Mesendoderm (in vitro differentiated cells): Measurements from ENCODE around the gene TSEN2.

Experiments used
- DNase-seq: peaks from one replicate; pipeline ENCODE4 v3.0.0; 2013
- H2AK5ac ChIP-seq: 2 replicates; pipeline ENCODE4 v1.6.1; 2013; ENCODE audit warnings: low read length, inconsistent platforms
- H2BK120ac ChIP-seq: 2 replicates; pipeline ENCODE4 v1.6.1; 2013; ENCODE audit warnings: low read depth, mild to moderate bottlenecking, low read length, moderate library complexity, mixed read lengths
- H2BK15ac ChIP-seq: replicated peaks from 2 replicates; pipeline ENCODE4 v1.6.1; 2013; ENCODE audit warnings: low read depth, mild to moderate bottlenecking, moderate library complexity
- H2BK5ac ChIP-seq: 2 replicates; pipeline ENCODE4 v1.6.1; 2013; ENCODE audit warnings: low read length, inconsistent platforms
- H3K18ac ChIP-seq: 2 replicates; pipeline ENCODE4 v1.6.1; 2013; ENCODE audit warnings: mild to moderate bottlenecking, low read length, mixed read lengths
- H3K23ac ChIP-seq: one replicate; pipeline ENCODE4 v1.6.1; 2013; ENCODE audit warnings: low read length
- H3K27ac ChIP-seq: 2 replicates; pipeline ENCODE4 v1.5.1; 2013; ENCODE audit warnings: low read depth, mild to moderate bottlenecking, inconsistent platforms, low read length, moderate library complexity
- H3K27me3 ChIP-seq: 2 replicates; pipeline ENCODE4 v1.6.1; 2013; ENCODE audit warnings: low read length, control low read depth, mild to moderate bottlenecking, inconsistent platforms; ENCODE audit not compliant: insufficient read depth, poor library complexity
- H3K36me3 ChIP-seq: 2 replicates; pipeline ENCODE4 v1.6.1; 2013; ENCODE audit warnings: low read length, inconsistent platforms; ENCODE audit not compliant: control insufficient read depth, insufficient read depth
- H3K4ac ChIP-seq: one replicate; pipeline ENCODE4 v1.6.1; 2013; ENCODE audit warnings: low read depth, mild to moderate bottlenecking, low read length, moderate library complexity
- H3K4me1 ChIP-seq: 2 replicates; pipeline ENCODE4 v1.6.1; 2013; ENCODE audit warnings: low read depth, low read length, inconsistent platforms; ENCODE audit not compliant: control insufficient read depth
- H3K4me2 ChIP-seq: 2 replicates; pipeline ENCODE4 v1.6.1; 2013; ENCODE audit warnings: low read length
- H3K4me3 ChIP-seq: 2 replicates; pipeline ENCODE4 v1.5.1; 2013; ENCODE audit warnings: mild to moderate bottlenecking, low read length
- H3K56ac ChIP-seq: one replicate; pipeline ENCODE4 v1.6.1; 2013; ENCODE audit warnings: low read length
- H3K79me1 ChIP-seq: 2 replicates; pipeline ENCODE4 v1.6.1; 2013; ENCODE audit warnings: low read length, inconsistent platforms
- H3K79me2 ChIP-seq: 2 replicates; pipeline ENCODE4 v1.6.1; 2013; ENCODE audit warnings: mild to moderate bottlenecking, low read length; ENCODE audit not compliant: control insufficient read depth, insufficient read depth
- H3K9ac ChIP-seq: 2 replicates; pipeline ENCODE4 v1.6.1; 2013; ENCODE audit warnings: low read length, inconsistent platforms
- H4K5ac ChIP-seq: one replicate; pipeline ENCODE4 v1.6.1; 2013; ENCODE audit warnings: low read length
- H4K8ac ChIP-seq: one replicate; pipeline ENCODE4 v1.6.1; 2013; ENCODE audit warnings: low read depth, mild to moderate bottlenecking, control low read depth, low read length, moderate library complexity
- WGBS: extraction: QIAGEN DNeasy Blood & Tissue Kit; methylation state at CpG from one replicate; pipeline ENCODE4 v1.1.7; 2013; ENCODE audit warnings: low lambda C conversion rate, missing lambda C conversion rate; ENCODE audit not compliant: insufficient coverage; ENCODE audit errors: extremely low coverage; 5-methylcytosine and 5-hydroxymethylcytosine counted together

Gene TSEN2

GRCh38 chr3:12503126-12503957 lies 19.1 kb downstream of the TSEN2 start:
- H2BK5ac ChIP-seq, result no peak overlapping the region
- DNase-seq, result no peak
- no peak overlapping the region for H3K27ac ChIP-seq
- no peaks in the 10 kb centered on the region for H3K27me3 ChIP-seq
- H2BK120ac ChIP-seq, result no peak overlapping the region
- no peak overlapping the region for H4K5ac ChIP-seq
- H3K36me3 ChIP-seq, result peaks cover 2% of the 10 kb centered on the region
- H3K18ac ChIP-seq, result no peak overlapping the region
- H3K4ac ChIP-seq, result no peak overlapping the region
- H3K79me2 ChIP-seq, result no peaks in the 10 kb centered on the region
- no peak overlapping the region for H3K4me2 ChIP-seq
- no peak overlapping the region for H3K56ac ChIP-seq
- no peak overlapping the region for H3K4me3 ChIP-seq
- H2AK5ac ChIP-seq, result no peak overlapping the region
- no peaks in the 10 kb centered on the region for H3K4me1 ChIP-seq
- H3K79me1 ChIP-seq, result no peaks in the 10 kb centered on the region
- no peak overlapping the region for H4K8ac ChIP-seq
- no peak overlapping the region for H3K9ac ChIP-seq
- H3K23ac ChIP-seq, result no peak overlapping the region
- H2BK15ac ChIP-seq, result no peak overlapping the region
- WGBS, result no CpG with 5 or more reads among the region's 18 CpGs

GRCh38 chr3:12506201-12506709 lies 22.0 kb downstream of the TSEN2 start:
- no peak overlapping the region for H3K4ac ChIP-seq
- no peak overlapping the region for H3K4me2 ChIP-seq
- no peak overlapping the region for H3K27ac ChIP-seq
- no peak overlapping the region for H2BK120ac ChIP-seq
- H3K9ac ChIP-seq, result no peak overlapping the region
- H4K5ac ChIP-seq, result no peak overlapping the region
- H3K18ac ChIP-seq, result no peak overlapping the region
- H3K56ac ChIP-seq, result no peak overlapping the region
- no peaks in the 10 kb centered on the region for H3K36me3 ChIP-seq
- WGBS, result no CpG with 5 or more reads among the region's 5 CpGs
- no peak overlapping the region for H2BK5ac ChIP-seq
- no peaks in the 10 kb centered on the region for H3K4me1 ChIP-seq
- H3K79me2 ChIP-seq, result no peaks in the 10 kb centered on the region
- no peaks in the 10 kb centered on the region for H3K79me1 ChIP-seq
- no peak overlapping the region for H2AK5ac ChIP-seq
- no peak for DNase-seq
- H3K4me3 ChIP-seq, result no peak overlapping the region
- H3K23ac ChIP-seq, result no peak overlapping the region
- no peak overlapping the region for H4K8ac ChIP-seq
- H2BK15ac ChIP-seq, result no peak overlapping the region
- no peaks in the 10 kb centered on the region for H3K27me3 ChIP-seq

DNA sequence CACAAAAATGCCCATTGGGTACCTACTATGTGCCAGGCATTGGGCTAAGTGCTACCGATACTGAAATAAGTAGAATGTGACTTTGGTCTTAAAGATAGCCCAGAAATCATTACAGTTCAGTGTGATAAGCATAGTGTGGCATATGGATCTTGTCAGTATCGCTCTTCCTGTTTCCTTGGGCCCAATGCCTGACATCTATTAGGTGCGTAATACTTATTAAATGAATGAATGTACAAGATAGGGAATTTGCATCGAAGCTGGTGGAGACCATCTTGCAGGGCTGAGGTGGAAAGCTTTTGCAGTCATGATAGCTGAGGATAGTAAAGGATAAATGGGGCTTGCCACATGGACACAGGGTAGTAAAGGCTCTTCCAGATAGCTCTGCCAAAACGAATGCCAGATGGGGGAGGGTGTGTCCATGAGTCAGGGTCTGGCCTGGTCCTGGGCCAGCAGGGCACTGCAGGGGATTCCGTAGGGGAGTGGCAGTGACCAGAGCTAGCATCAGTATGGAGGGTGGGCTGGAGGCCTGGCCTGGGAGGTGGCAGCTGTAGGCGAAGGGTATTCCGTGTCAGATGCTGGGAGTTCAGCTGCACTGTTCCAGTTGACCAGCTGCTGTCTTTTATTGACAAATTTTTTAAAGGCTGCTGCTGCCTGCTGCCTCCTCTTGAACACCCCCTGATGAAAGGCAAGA lies 23.5 kb downstream of the TSEN2 start:
- H3K36me3 ChIP-seq, result no peaks in the 10 kb centered on the region
- no peak overlapping the region for H3K27ac ChIP-seq
- H3K79me1 ChIP-seq, result no peaks in the 10 kb centered on the region

GRCh38 chr3:12508291-12508700 lies 24.0 kb downstream of the TSEN2 start:
- no peak overlapping the region for H2BK15ac ChIP-seq

More for the DNA sequence above, 23.5 kb downstream of the TSEN2 start:
- Histone ChIP-seq H3K4me2 (no peak overlapping the region), H3K9ac (no peak overlapping the region), H3K23ac (no peak overlapping the region), H2BK15ac (no peak overlapping the region), H2BK120ac (no peak overlapping the region), H4K5ac (no peak overlapping the region), H3K4me1 (no peaks in the 10 kb centered on the region), H3K79me2 (no peaks in the 10 kb centered on the region), H3K27me3 (no peaks in the 10 kb centered on the region), H3K4me3 (no peak overlapping the region), H4K8ac (no peak overlapping the region), H3K56ac (no peak overlapping the region), H3K4ac (no peak overlapping the region), H2BK5ac (no peak overlapping the region), H3K18ac (no peak overlapping the region), H2AK5ac (no peak overlapping the region)
- WGBS, result no CpG with 5 or more reads among the region's 8 CpGs
- DNase-seq, result no peak

DNA sequence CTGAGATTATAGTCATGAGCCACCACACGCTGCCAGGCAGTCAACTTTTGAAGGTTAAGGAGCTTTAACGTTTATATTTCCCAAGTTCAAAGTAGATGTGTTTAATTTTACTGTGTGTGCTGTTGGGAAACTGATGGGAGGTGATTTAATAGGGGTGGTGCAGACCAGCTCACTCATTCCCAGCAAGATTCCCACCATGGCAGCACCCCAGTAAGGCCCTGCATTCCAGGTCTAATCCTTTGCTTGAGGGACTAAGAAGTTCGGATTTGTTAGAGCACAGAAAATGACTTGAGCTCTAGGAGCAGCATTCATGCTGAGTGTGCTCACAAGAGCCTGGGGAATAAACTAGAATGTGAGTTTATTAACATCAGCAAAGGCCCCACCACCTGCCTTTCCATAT lies 25.2 kb downstream of the TSEN2 start:
- no peak overlapping the region for H4K8ac ChIP-seq

More at GRCh38 chr3:12508291-12508700, 24.0 kb downstream of the TSEN2 start:
- no peak overlapping the region for H2BK120ac ChIP-seq
- no peak overlapping the region for H3K4me3 ChIP-seq
- no peak overlapping the region for H2BK5ac ChIP-seq
- H3K23ac ChIP-seq, result no peak overlapping the region
- H3K4me1 ChIP-seq, result no peaks in the 10 kb centered on the region
- H3K27ac ChIP-seq, result no peak overlapping the region
- no peak overlapping the region for H3K4me2 ChIP-seq
- DNase-seq, result peak; percentile 58
- H4K8ac ChIP-seq, result no peak overlapping the region
- no peaks in the 10 kb centered on the region for H3K27me3 ChIP-seq
- H3K4ac ChIP-seq, result no peak overlapping the region
- H3K79me1 ChIP-seq, result no peaks in the 10 kb centered on the region
- H3K18ac ChIP-seq, result no peak overlapping the region
- H2AK5ac ChIP-seq, result no peak overlapping the region
- no CpG with 5 or more reads among the region's 5 CpGs for WGBS
- no peaks in the 10 kb centered on the region for H3K79me2 ChIP-seq
- H3K56ac ChIP-seq, result no peak overlapping the region
- no peak overlapping the region for H4K5ac ChIP-seq
- no peaks in the 10 kb centered on the region for H3K36me3 ChIP-seq
- H3K9ac ChIP-seq, result no peak overlapping the region

More for the DNA sequence above, 25.2 kb downstream of the TSEN2 start:
- H2BK15ac ChIP-seq, result no peak overlapping the region
- H3K23ac ChIP-seq, result no peak overlapping the region
- H2BK120ac ChIP-seq, result no peak overlapping the region
- H2BK5ac ChIP-seq, result no peak overlapping the region
- no CpG with 5 or more reads among the region's 3 CpGs for WGBS
- no peak overlapping the region for H4K5ac ChIP-seq
- no peaks in the 10 kb centered on the region for H3K4me1 ChIP-seq
- DNase-seq, result no peak
- H3K4me2 ChIP-seq, result no peak overlapping the region
- no peaks in the 10 kb centered on the region for H3K79me1 ChIP-seq
- no peak overlapping the region for H3K4ac ChIP-seq
- no peak overlapping the region for H3K56ac ChIP-seq
- H3K4me3 ChIP-seq, result no peak overlapping the region
- H3K18ac ChIP-seq, result no peak overlapping the region
- no peak overlapping the region for H2AK5ac ChIP-seq
- no peaks in the 10 kb centered on the region for H3K79me2 ChIP-seq
- no peaks in the 10 kb centered on the region for H3K27me3 ChIP-seq
- H3K36me3 ChIP-seq, result no peaks in the 10 kb centered on the region
- H3K9ac ChIP-seq, result no peak overlapping the region
- H3K27ac ChIP-seq, result no peak overlapping the region
